Endodermal cell (in vitro differentiated cells): Measurements from ENCODE around the gene LGR6. TPM values are rescaled to one million over a fixed set of nuclear protein-coding genes. Genes with fewer than 3 reads are reported as not detected.

Experiments used
- DNase-seq: peaks from one replicate; pipeline ENCODE4 v3.0.0-alpha.2; 2017
- H3K27ac ChIP-seq: 2 replicates; pipeline ENCODE4 v1.5.1; 2013; ENCODE audit warnings: mild to moderate bottlenecking, low read depth, low read length, moderate library complexity
- H3K27me3 ChIP-seq: 2 replicates; pipeline ENCODE4 v1.6.1; 2013; ENCODE audit warnings: mild to moderate bottlenecking, low read length, moderate library complexity; ENCODE audit not compliant: insufficient read depth, control insufficient read depth, poor library complexity, severe bottlenecking
- H3K36me3 ChIP-seq: 2 replicates; pipeline ENCODE4 v1.7.0; 2013; ENCODE audit warnings: mild to moderate bottlenecking, low read length, moderate library complexity; ENCODE audit not compliant: control insufficient read depth, insufficient read depth
- H3K4me1 ChIP-seq: one replicate; pipeline ENCODE4 v1.7.0; 2013; ENCODE audit warnings: low read length; ENCODE audit not compliant: control insufficient read depth, insufficient read depth
- H3K4me3 ChIP-seq: 2 replicates; pipeline ENCODE4 v1.5.1; 2013; ENCODE audit warnings: mild to moderate bottlenecking, low read length, moderate library complexity
- H3K9ac ChIP-seq: 2 replicates; pipeline ENCODE4 v1.6.1; 2013; ENCODE audit warnings: mild to moderate bottlenecking, low read length, moderate library complexity; ENCODE audit not compliant: poor library complexity, severe bottlenecking; ENCODE audit errors: extremely low read depth
- H3K9me3 ChIP-seq: 2 replicates; pipeline ENCODE4 v1.6.1; 2013; ENCODE audit warnings: mild to moderate bottlenecking, low read length, moderate library complexity; ENCODE audit not compliant: control insufficient read depth
- H3K27ac Mint-ChIP-seq: 2 replicates; pipeline ENCODE4 v1.8.0; 2020; ENCODE audit warnings: mixed read lengths
- H3K27me3 Mint-ChIP-seq: 2 replicates; pipeline ENCODE4 v1.8.0; 2021; ENCODE audit warnings: mild to moderate bottlenecking, mixed read lengths; ENCODE audit not compliant: insufficient read depth
- H3K36me3 Mint-ChIP-seq: 2 replicates; pipeline ENCODE4 v1.8.0; 2020; ENCODE audit warnings: low read depth, mixed read lengths
- H3K4me1 Mint-ChIP-seq: 2 replicates; pipeline ENCODE4 v1.8.0; 2020; ENCODE audit warnings: mixed read lengths
- H3K4me3 Mint-ChIP-seq: 2 replicates; pipeline ENCODE4 v1.8.0; 2020; ENCODE audit warnings: mild to moderate bottlenecking, moderate library complexity, mixed read lengths
- H3K9me3 Mint-ChIP-seq: 2 replicates; pipeline ENCODE4 v1.8.0; 2020; ENCODE audit warnings: mild to moderate bottlenecking, mixed read lengths
- CTCF ChIP-seq: fragments of 200-600 bp; sonication (generic); conservative IDR thresholded peaks from 2 replicates; pipeline ENCODE4 v1.5.0; 2021; ENCODE audit warnings: antibody characterized with exemption, mild to moderate bottlenecking
- WGBS, 2 experiments: methylation state at CpG; one replicate each; pipeline versions ENCODE4 v1.1.5 to v1.1.7; 2013; ENCODE audit warnings: missing lambda C conversion rate in 2 of 2, mixed read lengths in 1 of 2; ENCODE audit not compliant: insufficient coverage in 1 of 2, insufficient read length in 1 of 2; 5-methylcytosine and 5-hydroxymethylcytosine counted together
- total RNA-seq, 2 donors: library from RNA; stranded (reverse); fragmentation: NEBNext Ultra II Directional in 1 of 2; extraction: Animal tissue kit (Norgen Biotek cat#: 25700) in 1 of 2; gene quantifications; 2 replicates in 1 of 2; 3 replicates in 1 of 2; pipeline ENCODE4 v1.2.1, GENCODE V29; 2021

LGR6 gene
- total RNA-seq, 2 donors from 2014 or later = 0.73 to 1.5 TPM

DNA sequence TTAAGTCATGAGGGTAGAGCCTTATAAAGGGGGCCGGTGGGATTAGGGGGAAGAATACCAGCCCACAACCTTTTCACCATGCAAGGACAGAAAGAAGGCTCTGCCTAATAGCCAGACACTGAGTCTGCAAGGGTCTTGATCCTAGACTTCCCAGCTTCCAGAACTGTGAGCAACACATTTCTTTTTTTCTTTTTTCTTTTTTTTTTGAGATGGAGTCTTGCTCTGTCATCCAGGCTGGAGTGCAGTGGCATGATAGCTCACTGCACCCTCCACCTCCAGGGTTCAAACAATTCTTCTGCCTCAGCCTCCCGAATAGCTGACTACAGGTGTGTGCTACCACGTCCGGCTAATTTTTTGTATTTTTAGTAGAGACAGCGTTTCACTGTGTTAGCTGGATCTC lies 47.3 kb upstream of the LGR6 start:
- DNase-seq = no peak
- Histone ChIP-seq H3K9me3 (no peaks in the 10 kb centered on the region), H3K4me1 (no peaks in the 10 kb centered on the region), H3K27me3 (no peaks in the 10 kb centered on the region), H3K4me3 (no peak overlapping the region), H3K36me3 (peaks cover 8% of the 10 kb centered on the region), H3K27ac (no peak overlapping the region), H3K9ac (no peak overlapping the region)
- WGBS, 2 experiments = 94% methylated on average over 5 of the region's 5 CpGs
- H3K9me3 Mint-ChIP-seq = no peaks in the 10 kb centered on the region
- no peak overlapping the region for H3K4me3 Mint-ChIP-seq
- H3K27me3 Mint-ChIP-seq = peaks cover 8% of the 10 kb centered on the region
- TF ChIP-seq CTCF = no peak
- H3K4me1 Mint-ChIP-seq = peaks cover 12% of the 10 kb centered on the region
- H3K36me3 Mint-ChIP-seq = peaks cover 6% of the 10 kb centered on the region
- no peak overlapping the region for H3K27ac Mint-ChIP-seq

DNA sequence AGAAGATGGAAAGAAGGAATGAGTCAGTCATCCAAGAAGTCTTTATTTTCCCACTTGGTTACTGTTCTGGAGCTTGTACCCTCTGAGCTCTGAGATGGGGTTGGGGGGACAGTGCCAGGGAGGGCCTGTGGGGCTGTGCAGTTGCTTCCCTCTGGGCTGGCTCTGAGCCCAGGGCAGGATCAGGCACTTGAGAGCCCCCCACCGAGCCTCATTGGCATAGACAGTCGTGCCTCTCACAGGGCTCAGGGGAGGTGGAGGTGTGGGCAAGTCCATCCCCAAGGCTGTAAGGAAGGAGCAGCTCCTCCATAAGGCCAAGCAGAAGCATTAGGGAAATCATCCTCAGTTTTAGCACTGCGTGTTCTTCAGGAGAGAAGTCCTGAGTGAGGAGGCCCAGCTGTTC lies 46.6 kb upstream of the LGR6 start:
- peaks cover 12% of the 10 kb centered on the region for H3K4me1 Mint-ChIP-seq
- no peaks in the 10 kb centered on the region for H3K9me3 Mint-ChIP-seq
- Histone ChIP-seq H3K4me1 (no peaks in the 10 kb centered on the region), H3K4me3 (no peak overlapping the region), H3K9ac (no peak overlapping the region), H3K9me3 (no peaks in the 10 kb centered on the region), H3K36me3 (peaks cover 5% of the 10 kb centered on the region), H3K27ac (no peak overlapping the region), H3K27me3 (no peaks in the 10 kb centered on the region)
- H3K27ac Mint-ChIP-seq = no peak overlapping the region
- H3K4me3 Mint-ChIP-seq = no peak overlapping the region
- 73 to 88% methylated on average over 3 of the region's 3 CpGs for WGBS, 2 experiments
- TF ChIP-seq CTCF = no peak
- peaks cover 8% of the 10 kb centered on the region for H3K27me3 Mint-ChIP-seq
- peaks cover 4% of the 10 kb centered on the region for H3K36me3 Mint-ChIP-seq
- DNase-seq = no peak

- 91 to 100% methylated on average over 2 to 4 of the region's 4 CpGs for WGBS, 2 experiments
- Mint-ChIP-seq H3K4me3 (no peak overlapping the region), H3K27ac (no peak overlapping the region), H3K27me3 (peaks cover 8% of the 10 kb centered on the region), H3K4me1 (peaks cover 9% of the 10 kb centered on the region), H3K36me3 (no peaks in the 10 kb centered on the region), H3K9me3 (no peaks in the 10 kb centered on the region)
- TF ChIP-seq CTCF = no peak
- no peak overlapping the region for H3K4me3 ChIP-seq
- no peak for DNase-seq
- no peaks in the 10 kb centered on the region for H3K4me1 ChIP-seq
- no peaks in the 10 kb centered on the region for H3K36me3 ChIP-seq
- no peak overlapping the region for H3K9ac ChIP-seq
- H3K9me3 ChIP-seq = no peaks in the 10 kb centered on the region
- H3K27me3 ChIP-seq = no peaks in the 10 kb centered on the region
- no peak overlapping the region for H3K27ac ChIP-seq
These were observed 45.2 kb upstream of the LGR6 start for GRCh38 chr1:202148391-202148790.
